OCI-LY3 (cell line): ENCODE data around the gene ABCD3.

Source experiments
- EZH2phosphoT487 ChIP-seq: fragments of 200-600 bp; shearing (Covaris generic); IDR thresholded peaks from 2 replicates; pipeline ENCODE4 v1.6.1; 2018; ENCODE audit warnings: antibody characterized with exemption, mixed run types, low read depth
- TF ChIP-seq, protein P1 (sequence below): fragments of 200-600, 300-600 bp; sonication (generic); IDR thresholded peaks from 2 replicates; pipeline ENCODE4 v1.5.1; 2014; ENCODE audit warnings: antibody characterized with exemption, low read length, low read depth

DNA sequence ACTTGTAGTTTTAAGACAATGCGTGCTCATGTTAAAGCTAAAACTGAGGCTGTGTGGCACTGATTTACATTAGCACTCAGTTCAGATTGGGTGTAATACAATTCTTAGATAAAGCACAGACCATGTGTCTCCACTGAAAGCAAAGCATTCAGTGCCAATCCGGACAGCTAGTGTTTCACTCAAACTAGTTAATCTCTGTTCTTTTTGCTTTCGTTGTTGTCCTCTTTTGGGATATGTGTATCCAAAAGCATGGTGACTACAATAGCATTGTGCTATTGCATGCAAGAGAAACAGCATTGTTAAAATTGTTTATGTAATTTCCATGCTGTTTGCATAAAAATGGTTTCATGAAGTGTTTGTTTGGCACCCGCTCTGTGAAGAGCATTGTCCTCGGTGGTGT is 68.8 kb downstream of the ABCD3 start:
- TF ChIP-seq, protein P1, sequence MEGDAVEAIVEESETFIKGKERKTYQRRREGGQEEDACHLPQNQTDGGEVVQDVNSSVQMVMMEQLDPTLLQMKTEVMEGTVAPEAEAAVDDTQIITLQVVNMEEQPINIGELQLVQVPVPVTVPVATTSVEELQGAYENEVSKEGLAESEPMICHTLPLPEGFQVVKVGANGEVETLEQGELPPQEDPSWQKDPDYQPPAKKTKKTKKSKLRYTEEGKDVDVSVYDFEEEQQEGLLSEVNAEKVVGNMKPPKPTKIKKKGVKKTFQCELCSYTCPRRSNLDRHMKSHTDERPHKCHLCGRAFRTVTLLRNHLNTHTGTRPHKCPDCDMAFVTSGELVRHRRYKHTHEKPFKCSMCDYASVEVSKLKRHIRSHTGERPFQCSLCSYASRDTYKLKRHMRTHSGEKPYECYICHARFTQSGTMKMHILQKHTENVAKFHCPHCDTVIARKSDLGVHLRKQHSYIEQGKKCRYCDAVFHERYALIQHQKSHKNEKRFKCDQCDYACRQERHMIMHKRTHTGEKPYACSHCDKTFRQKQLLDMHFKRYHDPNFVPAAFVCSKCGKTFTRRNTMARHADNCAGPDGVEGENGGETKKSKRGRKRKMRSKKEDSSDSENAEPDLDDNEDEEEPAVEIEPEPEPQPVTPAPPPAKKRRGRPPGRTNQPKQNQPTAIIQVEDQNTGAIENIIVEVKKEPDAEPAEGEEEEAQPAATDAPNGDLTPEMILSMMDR = no peak
- TF ChIP-seq EZH2phosphoT487 = no peak
